GM06990 (cell line): ENCODE measurements around the gene PPRC1.

Source experiments
- DNase-seq: peaks from one replicate; pipeline ENCODE4 v3.0.0-alpha.2; 2011; ENCODE audit not compliant: insufficient read length; ENCODE audit errors: extremely low read depth
- H3K27me3 ChIP-seq: replicated peaks from 2 replicates; pipeline ENCODE4 v1.6.0; 2011; ENCODE audit warnings: low read length; ENCODE audit not compliant: control insufficient read depth, insufficient read depth
- H3K36me3 ChIP-seq: 2 replicates; pipeline ENCODE4 v1.5.1; 2011; ENCODE audit warnings: low read length; ENCODE audit not compliant: control insufficient read depth, insufficient read depth
- H3K4me3 ChIP-seq: replicated peaks from 2 replicates; pipeline ENCODE4 v1.5.1; 2011; ENCODE audit warnings: low read depth, mild to moderate bottlenecking, control low read depth, low read length
- CTCF ChIP-seq: IDR thresholded peaks from 2 replicates; pipeline ENCODE4 v1.5.1; 2011; ENCODE audit warnings: low read length, control low read depth, mild to moderate bottlenecking, inconsistent platforms; ENCODE audit not compliant: insufficient read depth, poor library complexity, severe bottlenecking

Gene PPRC1

GRCh38 chr10:102131286-102132170 lies 1.3 kb upstream of the PPRC1 start:
- Histone ChIP-seq H3K4me3 (no peak overlapping the region), H3K36me3 (no peaks in the 10 kb centered on the region), H3K27me3 (no peaks in the 10 kb centered on the region)
- TF ChIP-seq CTCF: no peak
- no peak for DNase-seq

- H3K36me3 ChIP-seq: no peaks in the 10 kb centered on the region
- no peak overlapping the region; the same call in 1 of the 2 replicates for H3K4me3 ChIP-seq
- no peak for TF ChIP-seq CTCF
Measured at GRCh38 chr10:102132193-102132562, 662 bp upstream of the PPRC1 start.

GRCh38 chr10:102133373-102134195 lies 744 bp downstream of the PPRC1 start:
- Histone ChIP-seq H3K36me3 (peaks cover 9% of the 10 kb centered on the region), H3K27me3 (no peaks in the 10 kb centered on the region), H3K4me3 (peak overlapping the region; percentile 89)
- peak; percentile 76 for DNase-seq
- TF ChIP-seq CTCF: no peak

More at GRCh38 chr10:102132193-102132562, 662 bp upstream of the PPRC1 start:
- peak; percentile 33 for DNase-seq
- H3K27me3 ChIP-seq: no peaks in the 10 kb centered on the region

GRCh38 chr10:102134416-102134815 lies 1.6 kb downstream of the PPRC1 start:
- Histone ChIP-seq H3K4me3 (peak overlapping the region; percentile 89), H3K36me3 (peaks cover 17% of the 10 kb centered on the region), H3K27me3 (no peaks in the 10 kb centered on the region)
- DNase-seq: no peak
- TF ChIP-seq CTCF: no peak

GRCh38 chr10:102135956-102136526 lies 3.2 kb downstream of the PPRC1 start:
- DNase-seq: no peak
- peaks cover 33% of the 10 kb centered on the region for H3K36me3 ChIP-seq
- TF ChIP-seq CTCF: no peak
- H3K4me3 ChIP-seq: no peak overlapping the region
- H3K27me3 ChIP-seq: no peaks in the 10 kb centered on the region
